ENCODE measurements around the gene AGAP1. TPM values are rescaled to one million over a fixed set of nuclear protein-coding genes. Genes with fewer than 3 reads are reported as not detected.

AGAP1 gene
- total RNA-seq, 4 donors from 2014 or later, result 33.7 to 39.9 (median 35.6) TPM

DNA sequence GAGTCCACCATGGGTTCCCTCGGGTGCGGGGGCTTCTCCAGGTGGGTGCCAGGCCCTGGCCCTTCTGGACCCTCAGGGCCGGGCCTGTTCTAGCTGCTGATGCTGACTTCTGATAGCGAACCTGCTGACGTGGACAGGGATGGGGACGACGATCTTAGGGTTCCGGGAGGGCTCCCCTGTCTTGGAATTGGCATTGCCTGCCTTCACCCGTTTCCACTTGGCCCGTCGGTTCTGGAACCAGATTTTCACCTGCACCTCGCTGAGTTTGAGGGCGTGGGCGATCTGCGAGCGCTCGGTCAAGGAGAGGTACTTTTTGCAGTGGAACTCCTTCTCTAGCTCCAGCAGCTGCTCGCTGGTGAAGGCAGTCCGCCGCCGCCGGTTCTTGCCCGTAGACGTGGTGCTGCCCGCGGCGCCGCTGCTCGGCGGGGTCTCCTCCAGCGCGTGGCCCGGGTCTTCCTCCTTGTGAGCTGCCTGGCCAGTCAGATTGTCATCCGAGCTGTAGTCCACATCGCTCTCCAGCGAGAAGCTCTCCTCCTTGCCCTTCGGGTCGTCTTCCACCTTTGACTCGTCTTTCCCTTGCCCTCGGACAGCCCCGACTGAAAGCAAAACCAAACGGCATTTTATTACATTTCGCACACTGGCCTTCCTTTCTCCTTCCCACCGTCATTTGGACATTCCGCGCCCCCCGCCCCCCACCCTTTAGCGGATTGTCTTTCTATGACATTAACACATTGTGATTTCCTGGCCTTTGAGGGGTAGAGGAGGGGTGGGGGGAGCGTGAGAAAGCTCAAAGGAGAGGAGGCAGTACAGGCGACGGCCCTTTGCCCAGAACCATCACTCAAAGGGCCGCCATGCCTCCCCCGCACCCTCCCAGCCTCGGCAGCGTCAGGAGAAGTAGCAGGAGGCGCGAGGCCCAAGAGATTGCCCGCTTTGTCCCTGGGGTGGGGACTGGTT is 672.3 kb downstream of the AGAP1 start:
- peak overlapping the region in 3 of 4 donors; percentile 19 to 34 (median 25) for H3K4me3 ChIP-seq
- peaks cover 5 to 94% of the 10 kb centered on the region in 2 donors for H3K27me3 ChIP-seq
- no peak overlapping the region for H3K27ac ChIP-seq
- peaks cover 0 to 77% (median 30%) of the 10 kb centered on the region in 4 donors for H3K4me1 ChIP-seq
- H3K9me3 ChIP-seq, result no peaks in the 10 kb centered on the region
- no peaks in the 10 kb centered on the region for H3K36me3 ChIP-seq
- TF ChIP-seq CTCF (IDR thresholded peaks at IDR 0.05) (no peak), POLR2A (IDR thresholded peaks at IDR 0.05) (no peak), EP300 (IDR thresholded peaks at IDR 0.05) (no peak)
- no peak for DNase-seq (ENCODE audit: low spot score in 2 of 2)
- 14 to 20% methylated on average over 44 to 58 of the region's 58 CpGs for WGBS, 2 donors

- H3K4me3 ChIP-seq, result peak overlapping the region in 2 of 4 donors; percentile 25 to 34
- 3% methylated on average over 12 to 26 of the region's 29 CpGs for WGBS, 2 donors
- H3K27ac ChIP-seq, result no peak overlapping the region
- H3K9me3 ChIP-seq, result no peaks in the 10 kb centered on the region
- no peak for DNase-seq (ENCODE audit: low spot score in 2 of 2)
- H3K27me3 ChIP-seq, result peaks cover 5 to 94% of the 10 kb centered on the region in 2 donors
- peaks cover 0 to 85% (median 32%) of the 10 kb centered on the region in 4 donors for H3K4me1 ChIP-seq
- H3K36me3 ChIP-seq, result no peaks in the 10 kb centered on the region
- TF ChIP-seq POLR2A (IDR thresholded peaks at IDR 0.05) (no peak), CTCF (IDR thresholded peaks at IDR 0.05) (no peak), EP300 (IDR thresholded peaks at IDR 0.05) (no peak)
Observed at GRCh38 chr2:236166796-236167296, 673.0 kb downstream of the AGAP1 start.

DNA sequence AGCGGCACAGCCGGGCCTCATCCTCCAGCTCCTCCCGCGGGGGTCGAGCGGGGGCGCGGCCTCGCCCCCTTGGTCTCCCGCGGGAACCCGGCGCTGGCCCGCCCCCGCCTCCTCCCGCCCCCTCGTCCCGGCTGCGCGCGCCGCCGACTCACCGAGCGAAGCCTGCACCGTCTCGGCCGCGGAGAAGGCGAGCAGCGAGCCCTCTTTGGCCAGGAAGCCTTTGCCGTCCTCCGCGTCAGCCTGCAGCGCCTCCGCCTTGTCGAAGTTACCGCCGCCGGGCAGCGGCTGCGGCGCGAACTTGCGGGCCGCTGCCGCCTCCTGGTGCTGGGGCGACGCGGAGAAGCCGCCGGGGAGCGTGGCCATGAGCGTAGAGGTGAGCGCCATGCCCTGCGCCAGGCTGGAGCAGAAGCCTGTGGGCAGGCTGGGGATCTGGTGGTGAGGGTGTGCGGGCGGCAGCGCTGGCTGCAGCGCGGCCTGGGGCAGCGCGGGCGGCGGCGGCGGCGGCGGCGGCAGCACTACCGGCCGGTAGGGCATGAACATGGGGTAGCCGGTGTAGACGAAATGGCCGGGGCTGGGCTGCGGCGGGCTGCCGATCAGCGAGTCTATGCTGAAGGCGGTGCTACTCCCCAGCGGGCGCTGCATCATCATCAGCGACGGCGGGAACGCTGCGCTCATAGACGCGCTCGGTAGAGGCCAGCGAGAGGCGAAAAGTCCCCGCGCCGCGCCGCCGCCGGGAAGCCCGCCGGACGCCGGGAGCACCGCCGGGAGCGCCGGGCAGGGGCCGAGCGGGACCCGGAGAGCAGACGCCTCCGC is 673.7 kb downstream of the AGAP1 start:
- Histone ChIP-seq H3K27me3 (peaks cover 5 to 94% of the 10 kb centered on the region in 2 donors), H3K36me3 (no peaks in the 10 kb centered on the region), H3K4me3 (peak overlapping the region in 3 of 4 donors; percentile 12 to 34 (median 23)), H3K27ac (no peak overlapping the region), H3K9me3 (no peaks in the 10 kb centered on the region), H3K4me1 (peaks cover 0 to 91% (median 37%) of the 10 kb centered on the region in 4 donors)
- no peak for TF ChIP-seq EP300 (IDR thresholded peaks at IDR 0.05)
- TF ChIP-seq POLR2A (IDR thresholded peaks at IDR 0.05), result no peak
- no peak for TF ChIP-seq CTCF (IDR thresholded peaks at IDR 0.05)
- WGBS, 2 donors, result 1 to 3% methylated on average over 53 to 65 of the region's 112 CpGs
- DNase-seq (ENCODE audit: low spot score in 2 of 2), result no peak

DNA sequence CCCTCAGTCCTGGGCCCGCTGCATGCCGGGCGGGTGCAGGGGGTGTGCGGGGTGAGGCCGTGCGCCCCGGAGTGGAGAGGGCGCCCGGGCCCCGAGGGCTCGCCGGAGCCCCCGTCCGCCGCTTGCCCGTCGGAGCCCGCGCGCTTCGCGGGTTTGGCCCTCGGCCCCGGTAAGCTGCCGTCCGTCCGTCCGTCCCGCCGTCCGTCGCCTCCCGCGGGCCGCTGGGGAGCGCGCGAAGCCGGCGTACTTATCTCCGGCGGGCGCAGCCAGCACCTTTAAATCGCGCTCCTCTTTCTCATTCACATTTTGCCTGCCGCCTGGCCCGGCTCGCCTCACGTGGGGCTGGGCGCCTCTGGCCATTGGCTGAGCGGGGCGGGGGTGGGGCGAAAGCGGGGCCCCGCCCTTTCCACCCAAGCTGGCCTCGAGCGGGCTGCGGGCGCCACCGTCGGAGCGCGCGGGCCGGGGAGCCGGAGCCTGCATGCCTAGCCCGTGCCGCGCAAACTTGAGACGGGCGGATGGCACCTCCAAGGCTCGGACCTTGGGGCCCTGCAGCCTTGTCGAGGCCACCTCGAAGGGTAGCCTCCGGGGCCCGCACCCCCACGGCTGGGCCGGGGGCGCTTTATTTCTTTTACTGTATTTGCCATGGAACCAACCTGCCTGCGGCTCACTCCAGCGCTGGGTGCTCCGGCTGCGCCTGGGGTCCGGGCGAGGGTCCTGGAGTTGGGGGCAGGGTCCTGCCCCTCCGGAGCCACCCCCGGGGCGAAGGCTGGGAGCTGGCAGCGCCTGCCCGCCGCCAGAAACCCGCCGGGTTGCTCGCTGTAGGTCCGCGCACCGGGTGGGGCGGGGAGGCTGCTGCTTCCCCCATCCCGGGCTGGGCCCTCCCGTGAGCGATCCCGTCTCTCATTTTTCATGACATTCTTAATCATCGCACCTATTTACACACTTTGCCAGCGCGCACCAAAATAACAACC is 674.6 kb downstream of the AGAP1 start, which contains the start of gene GBX2:
GBX2 (minus strand) TSS at position 277 of the 971 bp plus-strand sequence. CDS start 415 bp downstream, outside the sequence.
- Histone ChIP-seq H3K4me3 (peak within 1 kb of the TSS in 3 of 4 donors; percentile 12 to 34 (median 23)), H3K36me3 (no peaks in the 10 kb centered on the region), H3K9me3 (no peaks in the 10 kb centered on the region), H3K27ac (no peak within 1 kb of the TSS), H3K27me3 (peaks cover 5 to 94% of the 10 kb centered on the region in 2 donors), H3K4me1 (peaks cover 0 to 94% (median 42%) of the 10 kb centered on the region in 4 donors)
- 3 to 6% methylated on average over 34 to 64 of the region's 105 CpGs for WGBS, 2 donors
- TF ChIP-seq EP300 (IDR thresholded peaks at IDR 0.05) (no peak), CTCF (IDR thresholded peaks at IDR 0.05) (no peak), POLR2A (IDR thresholded peaks at IDR 0.05) (no peak)
- DNase-seq (ENCODE audit: low spot score in 2 of 2), result no peak
